NCI-H128 (cell line): ENCODE measurements around the gene OSCAR.

Experiments
- DNase-seq: peaks from one replicate; lab custom pipeline; 2025; ENCODE audit not compliant: unreplicated experiment; lab: John Stamatoyannopoulos, UW

Gene OSCAR, protein sequence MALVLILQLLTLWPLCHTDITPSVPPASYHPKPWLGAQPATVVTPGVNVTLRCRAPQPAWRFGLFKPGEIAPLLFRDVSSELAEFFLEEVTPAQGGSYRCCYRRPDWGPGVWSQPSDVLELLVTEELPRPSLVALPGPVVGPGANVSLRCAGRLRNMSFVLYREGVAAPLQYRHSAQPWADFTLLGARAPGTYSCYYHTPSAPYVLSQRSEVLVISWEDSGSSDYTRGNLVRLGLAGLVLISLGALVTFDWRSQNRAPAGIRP

DNA sequence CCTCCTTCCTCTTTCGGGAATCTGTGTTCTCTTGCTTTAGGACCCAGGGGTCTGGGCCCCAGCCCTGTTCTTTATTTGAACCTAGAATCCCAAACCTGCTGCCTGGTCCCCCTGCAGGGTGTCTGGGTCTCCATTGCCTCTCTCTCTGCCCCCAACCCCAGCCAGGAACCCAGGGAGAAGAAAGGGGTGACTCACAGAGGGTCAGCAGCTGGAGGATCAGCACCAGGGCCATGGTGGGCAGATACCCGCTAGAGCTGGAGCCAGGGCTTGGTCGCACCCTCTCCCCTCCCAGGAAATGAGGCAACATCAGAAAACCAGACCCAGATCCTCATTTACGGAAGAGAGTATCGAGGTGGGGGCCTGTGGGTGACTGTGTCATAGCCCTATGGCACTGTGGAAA lies at the start of gene OSCAR:
Gene OSCAR, minus strand, starts transcription at position 243 of the 400 bp plus-strand sequence. Its CDS starts 11 bp downstream, at position 232.
- DNase-seq: no peak

DNA sequence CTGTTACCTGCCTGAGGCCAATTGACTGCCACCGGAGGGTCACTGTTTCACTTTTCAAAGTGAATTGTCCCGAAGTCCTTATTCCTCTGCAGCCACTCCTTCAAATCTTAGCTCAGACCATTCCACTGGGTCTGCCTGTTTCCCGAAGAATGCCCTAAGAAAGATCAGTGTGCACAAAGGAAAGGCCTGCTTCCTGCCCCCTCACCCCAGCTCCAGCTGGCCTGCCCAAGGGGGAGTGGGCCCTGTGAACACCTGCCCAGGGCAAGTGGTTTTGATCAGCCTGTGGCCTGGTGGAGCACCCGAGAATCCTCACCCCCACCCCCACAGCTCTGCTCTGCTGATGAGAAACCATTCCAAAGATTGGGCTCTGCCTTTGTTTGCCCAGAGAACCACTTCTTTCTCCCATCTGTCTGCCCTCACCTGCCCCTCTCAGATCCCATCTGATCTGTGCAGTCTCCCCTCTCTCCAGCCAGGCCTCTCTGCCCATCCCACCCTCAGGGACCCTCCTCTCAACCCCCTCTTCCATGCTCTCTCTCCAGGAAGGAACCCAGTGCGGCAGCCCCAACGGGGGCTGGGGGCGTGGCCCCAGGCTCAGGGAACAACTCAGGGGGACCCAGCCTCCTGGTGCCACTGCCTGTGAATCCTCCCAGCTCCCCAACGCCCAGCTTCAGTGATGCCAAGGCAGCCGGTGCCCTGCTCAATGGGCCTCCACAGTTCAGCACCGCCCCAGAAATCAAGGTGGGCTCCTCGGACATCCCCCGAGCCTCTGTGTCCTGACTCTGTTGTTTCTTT lies 48.6 kb upstream of the OSCAR start:
- DNase-seq: no peak

DNA sequence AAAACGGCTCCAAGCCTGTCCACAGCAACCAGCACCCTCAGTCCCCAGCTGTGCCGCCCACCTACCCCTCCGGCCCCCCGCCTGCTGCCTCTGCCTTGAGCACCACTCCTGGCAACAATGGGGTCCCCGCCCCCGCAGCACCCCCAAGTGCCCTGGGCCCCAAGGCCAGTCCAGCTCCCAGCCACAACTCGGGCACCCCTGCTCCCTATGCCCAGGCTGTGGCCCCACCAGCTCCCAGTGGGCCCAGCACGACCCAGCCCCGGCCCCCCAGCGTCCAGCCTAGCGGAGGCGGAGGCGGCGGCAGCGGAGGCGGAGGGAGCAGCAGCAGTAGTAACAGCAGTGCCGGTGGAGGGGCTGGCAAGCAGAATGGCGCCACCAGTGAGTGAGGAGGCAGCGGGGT lies 47.6 kb upstream of the OSCAR start:
- DNase-seq: no peak

DNA sequence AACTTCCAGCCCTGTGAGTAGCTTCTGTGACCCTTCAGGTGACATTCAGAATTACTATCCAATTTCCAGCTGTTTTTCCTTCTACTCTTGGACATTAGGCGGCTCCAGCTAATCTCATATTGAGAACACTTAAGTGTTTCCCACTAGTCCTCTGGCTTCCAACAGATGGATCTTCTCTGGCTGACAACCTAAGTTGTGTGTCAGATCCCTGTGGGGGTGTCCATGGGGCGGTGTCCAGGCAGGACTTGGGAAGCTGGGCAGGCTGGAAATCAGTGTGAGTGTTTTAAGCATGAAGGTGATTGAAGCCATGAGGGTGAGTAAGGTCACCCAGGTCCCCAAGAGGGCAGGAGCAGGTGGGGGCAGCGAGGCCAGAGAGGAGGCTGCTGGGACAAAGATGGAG lies 47.1 kb upstream of the OSCAR start:
- DNase-seq: no peak

DNA sequence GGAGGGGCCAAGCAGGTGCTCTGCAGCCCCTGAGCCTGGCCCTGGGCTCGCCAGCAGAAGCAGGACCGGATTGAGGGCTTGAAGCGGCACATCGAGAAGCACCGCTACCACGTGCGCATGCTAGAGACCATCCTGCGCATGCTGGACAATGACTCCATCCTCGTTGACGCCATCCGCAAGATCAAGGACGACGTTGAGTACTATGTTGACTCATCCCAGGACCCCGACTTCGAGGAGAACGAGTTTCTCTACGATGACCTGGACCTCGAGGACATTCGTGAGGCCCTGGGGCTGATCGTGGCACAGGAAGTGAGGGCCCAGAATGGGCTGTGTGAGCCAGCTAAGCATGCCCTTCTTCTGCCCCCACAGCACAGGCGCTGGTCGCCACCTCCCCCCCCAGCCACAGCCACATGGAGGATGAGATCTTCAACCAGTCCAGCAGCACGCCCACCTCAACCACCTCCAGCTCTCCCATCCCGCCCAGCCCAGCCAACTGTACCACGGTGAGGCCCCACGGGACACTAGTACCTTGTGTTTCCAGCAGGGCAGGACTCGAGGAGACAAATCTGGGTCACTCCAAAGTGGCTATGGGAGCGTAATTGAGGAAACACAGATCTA lies 45.0 kb upstream of the OSCAR start:
- no peak for DNase-seq

DNA sequence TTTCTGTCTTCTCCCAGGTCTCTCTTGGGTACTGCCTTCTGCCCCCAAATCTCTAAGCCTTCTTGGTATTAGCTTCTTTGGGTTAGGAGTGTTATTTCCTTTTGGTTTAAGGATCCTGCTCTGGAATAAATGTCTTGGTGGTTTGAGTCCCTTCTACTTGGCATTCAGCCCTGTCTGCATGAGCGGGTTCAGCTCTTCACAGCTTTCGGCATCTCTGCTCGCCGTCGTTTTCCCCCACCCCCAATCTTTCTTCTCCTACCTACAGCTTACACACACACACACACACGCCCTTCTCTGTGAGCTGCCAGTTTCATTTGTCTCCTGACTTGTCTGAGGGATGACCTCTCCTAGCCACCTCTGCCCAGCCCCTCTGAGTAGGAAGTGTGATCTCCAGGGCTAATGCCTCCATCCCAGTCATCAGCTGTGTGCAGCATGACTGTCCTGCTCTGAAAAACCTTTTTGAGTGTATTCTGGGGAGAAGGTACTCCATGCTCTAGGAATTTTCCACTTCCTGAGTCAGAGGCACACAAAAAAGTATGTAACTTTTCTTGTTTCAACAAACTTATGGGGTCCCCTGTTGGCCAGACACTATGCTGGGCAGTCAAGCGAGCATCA lies 41.7 kb upstream of the OSCAR start:
- DNase-seq: no peak

DNA sequence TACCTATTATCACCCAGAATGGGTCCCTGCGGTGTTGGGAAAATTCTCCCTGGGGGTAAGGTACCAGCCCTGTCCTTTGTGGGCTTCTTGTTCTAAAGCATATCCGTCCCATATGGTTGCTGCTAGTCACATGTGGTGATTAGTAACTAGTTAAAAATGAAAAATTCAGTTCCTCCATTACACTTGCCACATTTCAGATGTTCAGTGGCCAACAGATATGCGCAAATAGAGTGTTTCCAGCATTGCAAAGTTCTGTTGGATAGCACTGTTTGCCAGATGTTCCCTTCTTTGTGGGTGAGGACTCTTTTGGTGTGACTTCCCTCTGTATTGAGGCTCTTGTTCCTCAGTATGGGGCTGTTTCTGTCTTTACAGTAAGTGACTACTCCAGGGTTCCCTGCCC lies 40.8 kb upstream of the OSCAR start:
- no peak for DNase-seq

DNA sequence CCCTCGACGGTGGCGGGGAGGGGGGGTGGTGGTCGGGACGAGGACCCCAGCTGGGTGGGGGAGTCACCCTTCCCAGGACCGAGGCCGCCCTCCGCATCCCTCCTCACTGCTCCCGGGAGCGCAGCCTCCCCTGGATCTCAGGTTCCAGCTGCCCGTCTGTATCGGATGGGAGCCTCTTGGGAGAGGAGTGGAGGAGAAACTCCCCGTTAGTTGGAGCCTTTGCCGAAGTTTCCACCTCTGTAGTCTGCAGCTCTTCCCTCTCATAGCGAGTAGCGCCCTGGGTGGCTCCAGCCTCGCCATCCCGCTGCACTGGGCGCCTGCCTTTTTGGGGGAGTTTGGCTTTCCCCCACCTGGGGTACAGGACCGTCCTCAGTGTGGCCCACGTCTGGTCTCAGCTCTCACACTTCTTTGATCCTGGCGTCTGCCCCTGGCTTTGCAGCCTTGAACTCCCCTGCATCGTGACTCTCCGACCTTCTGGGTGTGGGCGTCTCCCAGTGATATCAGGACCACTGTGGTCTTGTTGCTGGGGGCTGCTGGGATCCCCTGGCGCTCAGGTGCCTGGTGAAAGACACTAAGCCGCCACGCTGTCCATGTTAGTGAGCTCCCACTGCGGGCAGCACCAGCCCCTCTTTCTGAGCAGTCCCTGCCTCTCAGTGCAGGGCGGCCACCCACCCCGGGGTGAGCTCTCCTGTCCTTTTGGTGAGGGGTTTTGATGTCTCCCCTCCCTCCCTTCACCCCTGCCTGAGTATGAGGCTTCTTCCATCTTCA lies 38.1 kb upstream of the OSCAR start:
- no peak for DNase-seq

DNA sequence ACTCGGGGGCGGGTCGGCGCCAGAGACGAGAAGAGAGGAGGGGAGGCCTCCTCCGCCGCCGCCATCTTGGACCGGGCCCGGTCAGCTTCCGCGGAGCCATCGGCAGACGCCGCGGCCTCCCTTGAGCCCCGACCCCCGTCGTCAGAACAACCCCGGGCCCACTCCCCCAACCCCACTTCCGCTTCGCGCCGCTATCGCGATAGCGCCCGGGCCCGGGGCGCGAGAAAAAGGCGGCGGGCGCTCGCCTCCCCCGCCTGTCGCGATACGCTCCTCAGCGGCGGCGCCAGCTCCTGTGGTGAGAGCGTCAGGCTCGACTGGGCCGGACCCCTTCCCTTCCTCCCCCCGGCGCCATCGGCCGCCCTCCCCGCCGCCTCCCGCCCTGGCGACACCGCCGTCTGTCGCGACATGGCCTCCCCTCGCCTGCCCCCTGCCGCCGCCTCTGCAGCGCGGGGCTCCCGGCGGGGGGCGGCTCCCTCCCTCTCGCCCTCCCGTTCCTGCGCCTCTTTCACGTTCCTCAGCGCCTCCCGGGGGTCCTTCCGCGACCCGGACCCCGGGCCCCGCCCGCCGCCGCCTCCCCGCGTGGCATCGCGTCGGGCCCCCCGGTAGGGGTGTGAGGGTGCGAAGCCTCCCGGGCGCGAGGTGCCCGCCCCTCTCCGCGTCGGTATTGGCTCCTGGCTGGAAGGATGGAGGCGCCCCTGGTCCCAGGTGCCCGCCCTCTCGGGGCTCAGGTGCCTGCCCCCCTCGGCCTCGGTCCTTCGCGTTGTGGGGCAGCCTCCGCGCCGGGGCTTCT lies 37.3 kb upstream of the OSCAR start, which contains the start of gene CNOT3:
Gene CNOT3, plus strand, starts transcription at position 64 of the 790 bp plus-strand sequence. CDS start 5,217 bp downstream, outside the sequence.
- no peak for DNase-seq

DNA sequence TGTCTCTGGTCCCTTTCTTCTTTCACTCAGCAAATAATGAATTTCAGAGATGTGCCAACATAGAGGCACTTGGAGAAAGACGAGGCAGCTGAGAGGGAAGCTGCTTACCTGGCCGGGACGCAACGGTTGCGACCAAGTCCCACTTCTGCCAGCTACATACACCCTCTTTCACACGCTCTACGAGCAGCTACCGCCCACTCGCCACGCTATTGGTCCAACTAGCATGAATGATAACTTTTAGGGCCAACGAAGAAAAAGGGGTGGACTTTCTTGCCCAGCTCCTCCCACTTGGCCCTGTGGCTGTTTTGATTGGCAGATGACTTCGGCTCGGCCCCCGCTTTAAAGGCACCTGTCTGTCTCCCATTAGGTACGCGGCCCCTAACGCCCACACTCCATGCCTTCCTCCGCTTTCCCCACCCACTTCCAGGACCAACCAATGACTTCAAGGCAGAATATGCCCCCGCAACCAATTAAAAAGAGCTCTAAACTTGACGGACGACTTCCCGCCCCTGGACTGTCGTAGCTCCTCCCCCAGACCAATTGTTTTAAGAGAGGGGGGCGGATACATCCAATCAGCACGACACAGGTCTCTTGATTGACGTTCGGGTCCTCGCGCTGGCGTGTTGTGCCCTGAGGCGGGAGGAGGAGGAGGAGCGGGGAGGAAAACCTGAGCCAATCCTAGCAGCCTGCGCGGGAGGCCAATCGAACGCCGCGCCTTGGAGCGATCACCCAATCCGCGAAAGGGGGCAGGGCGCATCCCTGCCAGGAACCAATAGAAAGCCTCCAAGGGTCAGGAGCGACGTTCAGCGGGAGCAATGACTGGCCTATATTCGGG lies 36.5 kb upstream of the OSCAR start:
- peak; percentile 100 for DNase-seq

DNA sequence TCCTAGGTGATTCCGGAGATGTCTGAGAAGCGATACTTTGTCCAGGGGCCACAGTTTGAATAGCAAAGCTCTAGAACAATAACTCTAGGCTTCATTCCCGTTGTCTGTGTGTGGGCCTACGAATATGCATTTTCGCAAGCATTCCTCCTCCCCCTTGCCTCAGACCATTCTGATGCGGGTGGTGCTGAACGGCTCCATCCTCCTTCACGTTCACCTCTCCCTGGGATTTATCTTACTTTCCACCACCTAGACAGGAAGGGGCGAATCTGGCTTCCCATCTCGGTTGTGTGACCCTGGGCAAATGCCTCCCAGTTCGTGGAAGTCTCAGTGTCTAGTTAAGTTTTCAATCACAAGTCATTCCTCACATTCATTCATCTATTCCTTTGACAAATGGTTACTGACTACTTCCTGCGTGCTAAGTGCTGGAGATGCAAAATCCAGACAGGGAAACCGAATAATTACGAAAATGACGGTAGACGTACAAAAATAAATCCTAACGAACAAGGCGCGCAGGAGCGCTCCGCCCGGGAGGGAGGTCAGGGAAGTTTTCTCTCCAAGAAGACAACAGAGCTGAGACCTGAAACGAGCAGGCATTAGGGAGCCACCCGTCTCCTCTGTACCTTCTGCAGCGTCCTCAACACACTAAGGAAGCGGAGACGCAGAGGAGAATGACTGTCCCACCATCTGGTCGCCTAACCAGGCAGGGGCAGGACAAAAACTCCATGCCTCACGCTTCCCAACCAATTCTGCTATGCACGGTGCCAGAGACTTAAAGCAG lies 35.7 kb upstream of the OSCAR start:
- no peak for DNase-seq

DNA sequence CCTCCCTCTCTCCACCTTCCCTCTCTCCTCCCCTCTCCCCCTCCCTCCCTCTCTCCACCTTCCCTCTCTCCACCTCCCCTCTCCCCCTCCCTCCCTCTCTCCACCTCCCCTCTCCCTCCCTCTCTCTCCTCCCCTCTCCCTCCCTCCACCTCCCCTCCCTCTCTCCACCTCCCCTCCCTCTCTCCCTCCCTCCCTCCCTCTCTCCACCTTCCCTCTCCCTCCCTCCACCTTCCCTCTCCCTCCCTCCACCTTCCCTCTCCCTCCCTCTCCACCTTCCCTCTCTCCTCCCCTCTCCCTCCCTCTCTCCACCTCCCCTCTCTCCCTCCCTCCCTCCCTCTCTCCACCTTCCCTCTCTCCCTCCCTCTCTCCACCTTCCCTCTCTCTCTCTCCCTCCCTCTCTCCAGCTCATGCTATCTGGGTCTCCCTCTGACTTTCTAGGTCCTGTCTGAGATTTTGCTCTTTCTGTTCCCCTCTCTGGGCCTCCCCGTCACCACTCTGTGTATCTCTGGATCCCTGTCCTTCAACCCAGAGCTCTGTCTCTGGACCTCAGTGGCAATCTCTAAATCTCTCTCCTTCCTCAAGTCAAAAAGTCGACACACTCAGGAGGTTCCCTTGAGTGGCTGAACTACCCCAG lies 33.5 kb upstream of the OSCAR start:
- DNase-seq: no peak

DNA sequence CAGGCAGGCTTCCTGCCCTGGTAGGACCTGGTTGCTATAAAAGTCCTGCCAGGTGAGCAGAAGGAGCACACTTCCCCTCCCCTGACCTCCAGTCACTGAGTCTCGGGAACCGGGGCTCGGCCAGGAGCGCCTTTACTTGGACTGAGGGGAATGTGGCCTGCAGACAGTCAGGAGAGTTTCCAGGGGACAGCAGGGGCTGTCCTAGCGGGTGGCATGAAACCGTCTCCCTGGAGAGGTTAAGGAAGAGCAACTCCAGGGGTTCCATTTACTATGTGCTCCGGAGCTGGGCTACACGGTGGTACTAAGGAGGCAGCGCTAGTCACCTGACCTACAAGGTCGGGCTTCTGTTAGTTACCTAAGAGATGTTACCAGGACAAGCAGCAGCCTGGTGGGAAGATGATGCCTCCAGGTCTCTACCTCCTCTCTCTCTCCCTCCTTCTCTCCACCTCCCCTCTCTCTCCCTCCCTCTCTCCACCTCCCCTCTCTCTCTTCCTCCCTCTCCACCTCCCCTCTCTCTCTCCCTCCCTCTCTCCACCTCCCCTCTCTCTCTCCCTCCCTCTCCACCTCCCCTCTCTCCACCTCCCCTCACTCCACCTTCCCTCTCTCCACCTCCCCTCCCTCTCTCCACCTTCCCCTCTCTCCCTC lies 32.8 kb upstream of the OSCAR start:
- DNase-seq: no peak

DNA sequence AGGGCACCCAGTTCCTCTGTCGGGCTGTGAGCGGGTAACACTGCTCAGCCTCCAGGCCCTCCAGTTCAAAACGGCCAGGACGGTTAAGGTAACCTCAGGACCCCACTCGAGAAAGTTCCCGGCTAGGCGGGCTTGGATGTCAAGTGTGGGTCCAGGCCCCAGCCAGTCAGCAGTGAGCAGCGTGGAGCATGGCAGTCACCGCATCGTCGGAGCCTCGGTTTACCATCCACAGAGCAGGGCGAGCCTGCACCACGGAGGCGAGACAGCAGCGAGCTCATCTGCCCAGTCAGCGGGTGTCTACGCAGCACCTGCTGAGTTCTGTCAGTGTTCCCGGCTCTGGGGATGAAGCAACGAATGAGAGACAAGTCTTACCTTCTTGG lies 29.0 kb upstream of the OSCAR start:
- DNase-seq: no peak

DNA sequence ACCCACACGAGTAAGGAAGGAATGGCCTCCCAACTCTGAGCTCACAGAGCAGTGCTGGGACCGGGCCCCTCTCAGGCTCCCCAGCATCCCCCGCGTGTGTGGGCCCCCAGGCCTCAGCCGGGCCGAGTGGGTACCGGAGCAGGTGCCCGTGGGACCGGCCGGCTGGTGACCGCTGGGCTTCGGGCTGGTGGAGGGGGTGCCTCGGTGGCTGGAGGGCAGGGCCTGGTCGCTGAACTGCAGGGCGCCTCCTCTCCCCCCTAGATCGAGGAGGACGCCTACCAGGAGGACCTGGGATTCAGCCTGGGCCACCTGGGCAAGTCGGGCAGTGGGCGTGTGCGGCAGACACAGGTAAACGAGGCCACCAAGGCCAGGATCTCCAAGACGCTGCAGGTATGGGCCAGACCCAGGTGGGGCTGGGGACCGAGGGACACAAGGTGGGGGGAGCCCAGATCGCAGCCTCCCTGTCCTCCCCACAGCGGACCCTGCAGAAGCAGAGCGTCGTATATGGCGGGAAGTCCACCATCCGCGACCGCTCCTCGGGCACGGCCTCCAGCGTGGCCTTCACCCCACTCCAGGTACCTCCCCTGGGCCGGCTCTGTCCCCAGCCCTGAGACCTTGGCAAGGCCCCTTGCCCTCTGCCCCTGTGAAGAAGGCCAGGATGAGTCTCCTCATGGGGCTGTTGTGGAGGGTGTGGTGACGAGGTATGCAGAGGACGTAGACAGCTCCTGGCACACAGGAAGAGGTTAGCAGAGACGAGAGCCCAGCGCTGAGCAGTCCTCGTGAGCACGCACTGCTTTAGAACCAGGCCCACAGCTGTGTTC lies 28.4 kb upstream of the OSCAR start:
- no peak for DNase-seq

DNA sequence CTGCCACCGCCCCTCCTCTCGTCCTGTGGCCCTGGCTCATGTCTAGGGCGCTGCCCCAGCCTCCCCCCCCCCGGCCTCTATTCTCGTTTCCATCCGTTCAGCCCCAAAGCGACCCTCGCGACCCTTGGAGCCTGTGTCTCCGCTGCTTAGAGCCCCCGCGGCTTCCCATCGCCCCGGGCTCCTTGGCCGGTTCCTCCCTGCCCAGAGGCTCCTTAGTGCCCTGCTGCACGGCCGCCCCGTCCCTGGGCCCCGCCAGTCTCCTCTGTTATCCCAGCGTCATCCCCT lies 27.8 kb upstream of the OSCAR start:
- DNase-seq: no peak
